Activated CD4-positive, CD25-positive, alpha-beta regulatory T cell treated with anti-CD3 and anti-CD28 coated beads, Interleukin-2, amount 50 U/mL, for 16 hours (primary cell): ENCODE results near the gene GP9.

Experiments
- DNase-seq: peaks from one replicate; pipeline ENCODE4 v3.0.0-alpha.2; 2020; ENCODE audit warnings: low read depth, low spot score

Gene GP9

GRCh38 chr3:129028866-129029265 lies 31.7 kb upstream of the GP9 start:
- no peak for DNase-seq

DNA sequence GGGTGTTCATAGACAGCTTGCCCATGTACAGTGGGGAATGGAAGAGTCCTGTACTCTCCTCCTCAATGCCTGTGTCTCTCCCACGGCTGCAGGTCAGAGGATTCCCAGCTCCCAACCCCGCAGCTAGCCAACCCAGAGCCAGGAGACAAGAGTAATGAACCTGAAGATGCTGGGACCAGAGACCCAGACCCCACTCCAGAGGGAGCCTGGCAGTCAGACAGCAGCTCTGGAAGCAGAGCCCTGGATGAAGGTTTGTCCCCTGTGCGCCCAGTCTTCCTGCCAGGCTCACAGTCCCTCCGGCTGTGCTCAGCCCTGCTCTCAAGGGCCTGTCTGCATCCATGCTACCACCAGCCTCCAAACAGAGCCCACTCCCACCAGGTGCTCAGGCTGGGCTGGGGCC lies 30.0 kb upstream of the GP9 start:
- DNase-seq, result no peak

DNA sequence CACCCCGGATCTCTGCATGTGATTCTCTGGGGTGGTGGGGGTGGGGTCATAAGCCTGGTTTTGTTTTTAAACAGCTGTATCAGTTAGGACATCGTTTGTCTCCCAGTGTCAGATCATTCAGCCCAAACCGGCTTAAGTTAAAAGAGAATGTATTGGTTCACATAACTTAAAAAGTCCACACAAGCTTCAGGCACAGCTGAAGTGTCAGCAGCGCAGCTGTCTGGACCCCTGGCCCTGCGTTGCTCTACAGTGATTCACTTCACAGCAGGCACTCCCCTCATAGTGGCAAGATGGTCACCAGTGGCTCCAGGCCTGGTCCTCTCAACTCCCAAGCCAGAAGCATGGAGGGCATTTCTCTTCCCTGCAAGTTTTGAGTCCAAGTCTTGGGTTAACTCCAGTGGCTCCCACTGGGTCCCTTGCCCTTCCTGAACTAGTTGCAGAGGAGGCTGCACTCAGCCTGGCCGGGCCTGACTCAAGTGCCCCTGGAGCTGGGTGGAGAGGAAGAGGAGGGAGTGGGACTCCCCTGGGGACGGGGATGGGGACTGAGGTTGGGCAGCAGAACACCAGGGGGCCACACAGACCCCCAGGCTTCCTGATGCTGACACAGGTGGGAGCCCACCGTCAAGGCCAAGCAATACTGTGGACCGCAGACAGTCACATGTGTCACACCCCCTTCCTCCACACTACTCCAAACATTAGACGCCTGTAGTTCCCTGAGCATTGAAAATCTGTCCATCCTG lies 28.9 kb upstream of the GP9 start:
- DNase-seq, result no peak

DNA sequence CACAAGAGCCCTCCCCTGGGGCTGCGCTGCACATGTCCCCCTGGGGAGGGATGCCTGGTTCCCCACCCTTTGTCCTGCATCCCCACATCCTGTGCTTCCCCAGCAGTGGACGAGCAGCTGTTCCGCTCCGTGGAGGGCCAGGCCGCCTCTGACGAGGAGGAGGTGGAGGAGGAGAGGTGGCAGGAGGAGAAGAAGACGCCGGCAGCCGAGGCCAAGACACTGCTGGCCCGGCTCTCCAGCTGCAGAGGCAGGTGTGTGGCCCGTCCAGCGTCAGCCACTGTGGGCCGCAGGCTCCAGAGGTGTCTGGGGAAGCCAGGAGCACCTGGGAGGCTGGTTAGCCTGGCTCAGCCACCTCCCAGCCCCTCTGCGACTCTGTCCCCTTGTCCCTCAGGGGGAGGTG lies 27.9 kb upstream of the GP9 start:
- no peak for DNase-seq

DNA sequence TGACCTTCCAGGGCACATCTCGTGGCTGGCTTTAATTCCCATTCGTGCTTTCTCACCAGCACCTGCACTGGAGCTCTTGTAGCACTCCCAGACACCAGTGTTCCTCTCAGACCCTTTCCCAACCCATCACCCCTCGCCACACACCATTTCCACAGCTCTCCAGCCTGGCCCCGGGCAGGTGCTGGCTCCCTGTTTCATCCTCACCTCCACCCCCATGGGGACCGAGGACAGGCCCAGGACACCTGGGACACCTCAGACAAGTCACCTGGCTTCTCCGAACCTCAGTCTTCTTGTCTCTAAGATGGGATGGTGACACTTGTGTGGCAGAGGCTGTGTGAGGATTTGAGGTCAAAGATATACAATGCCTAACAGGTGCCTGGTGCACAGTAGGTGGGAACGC lies 27.4 kb upstream of the GP9 start:
- no peak for DNase-seq

- DNase-seq, result no peak
Measured at GRCh38 chr3:129033633-129034321, 26.8 kb upstream of the GP9 start.

DNA sequence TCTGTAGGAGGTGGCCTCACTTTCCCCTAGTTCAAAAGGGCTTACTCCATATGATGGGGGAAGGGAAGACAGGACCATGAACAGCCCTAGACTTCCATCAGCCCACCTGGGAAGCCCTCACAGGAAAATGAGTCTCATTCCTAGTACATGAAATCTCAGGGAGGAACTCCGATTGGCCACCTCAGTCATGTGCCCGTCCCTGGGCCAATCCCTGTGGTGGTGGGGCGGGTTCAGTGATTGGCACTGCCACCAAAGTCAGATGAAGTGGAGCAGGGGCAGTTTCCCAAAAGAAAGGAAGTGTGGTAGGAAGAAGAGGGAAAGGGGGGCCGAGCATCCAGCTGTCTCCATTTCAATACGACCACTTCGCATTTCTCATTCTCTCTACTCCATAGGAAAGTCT lies 25.9 kb upstream of the GP9 start:
- no peak for DNase-seq

DNA sequence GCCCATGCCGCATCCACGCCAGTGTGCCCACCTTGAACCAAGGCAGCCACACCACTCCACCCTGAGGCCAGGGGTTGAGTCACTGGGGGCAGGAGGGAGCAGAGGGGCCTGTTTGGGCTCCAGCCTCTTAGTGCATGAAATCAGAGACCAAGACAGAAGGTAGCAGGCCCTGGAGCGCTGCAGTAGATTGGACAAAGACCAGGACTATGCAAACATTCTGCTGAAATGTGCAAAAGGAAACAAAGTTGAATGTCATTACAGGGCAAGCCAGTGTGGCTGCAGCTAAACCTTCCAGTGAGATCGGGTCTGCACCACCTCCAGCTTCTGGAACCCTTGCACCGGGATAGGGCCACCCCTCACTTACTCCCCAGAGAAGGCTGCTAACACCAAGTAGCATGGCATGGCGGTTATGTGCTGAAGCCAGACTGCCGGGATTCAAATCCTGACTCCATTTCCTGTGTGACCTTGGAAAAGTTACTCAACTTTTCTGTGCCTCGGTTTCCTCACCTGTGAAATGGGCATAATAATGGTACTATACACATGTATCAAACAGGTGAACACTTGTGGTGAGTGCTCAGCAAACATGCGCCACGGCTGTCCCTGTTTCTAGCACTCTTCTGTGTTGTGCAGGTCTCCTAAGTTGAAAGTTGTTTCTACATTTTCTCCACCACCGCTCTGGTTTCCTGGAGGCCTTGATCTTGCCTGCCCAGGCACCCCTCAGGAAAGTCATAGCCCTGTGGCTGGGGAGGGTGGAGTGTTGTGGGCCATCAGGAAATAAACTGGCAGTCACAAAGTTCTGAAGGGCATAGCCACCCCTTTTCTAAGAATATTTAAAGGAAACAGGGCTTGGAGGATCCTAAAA lies 25.0 kb upstream of the GP9 start:
- DNase-seq, result no peak

DNA sequence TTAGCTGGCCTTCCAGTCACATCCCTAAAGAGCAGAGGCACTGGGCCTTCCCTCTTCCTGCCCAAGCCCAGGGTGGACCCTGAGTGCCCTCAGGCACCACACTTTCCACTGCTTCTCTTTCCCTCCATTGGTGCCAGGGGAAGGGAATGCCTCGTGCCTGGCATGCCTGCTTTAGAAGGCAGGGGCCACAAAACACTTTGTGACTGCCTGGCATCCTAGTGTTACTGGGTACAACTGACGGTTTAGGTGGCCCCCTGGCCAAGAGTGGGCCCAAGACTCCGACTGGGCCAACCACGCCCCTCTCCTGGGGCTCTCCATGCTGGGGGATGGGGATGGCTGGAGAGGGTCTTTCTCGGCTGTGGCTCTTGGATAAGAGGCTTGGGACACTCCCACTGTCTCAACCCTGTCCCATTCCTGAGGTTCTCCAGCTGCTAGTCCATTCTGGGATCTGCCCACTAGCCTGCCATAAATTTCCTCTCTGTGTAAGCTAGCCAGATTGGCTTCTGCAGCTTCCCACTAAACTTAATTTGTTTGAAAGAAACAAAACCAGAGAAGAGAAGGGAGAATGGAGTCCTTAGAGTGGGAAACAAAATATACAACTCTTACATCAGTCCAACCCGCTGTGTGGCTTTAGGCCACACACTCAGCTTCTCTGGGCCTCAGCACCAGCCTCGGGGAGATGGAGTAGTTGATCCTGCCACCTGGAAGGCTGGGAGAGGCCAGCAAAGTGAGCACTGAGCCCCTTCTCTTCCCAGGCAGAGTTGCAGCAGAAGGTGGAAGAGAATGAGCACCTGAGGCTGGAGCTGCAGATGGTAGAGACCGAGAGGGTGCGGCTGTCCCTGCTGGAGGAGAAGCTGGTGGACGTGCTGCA lies 24.1 kb upstream of the GP9 start:
- no peak for DNase-seq

- no peak for DNase-seq
Measured at GRCh38 chr3:129037093-129037419, 23.5 kb upstream of the GP9 start.

- DNase-seq, result no peak
Measured at GRCh38 chr3:129038121-129038855, 22.3 kb upstream of the GP9 start.

DNA sequence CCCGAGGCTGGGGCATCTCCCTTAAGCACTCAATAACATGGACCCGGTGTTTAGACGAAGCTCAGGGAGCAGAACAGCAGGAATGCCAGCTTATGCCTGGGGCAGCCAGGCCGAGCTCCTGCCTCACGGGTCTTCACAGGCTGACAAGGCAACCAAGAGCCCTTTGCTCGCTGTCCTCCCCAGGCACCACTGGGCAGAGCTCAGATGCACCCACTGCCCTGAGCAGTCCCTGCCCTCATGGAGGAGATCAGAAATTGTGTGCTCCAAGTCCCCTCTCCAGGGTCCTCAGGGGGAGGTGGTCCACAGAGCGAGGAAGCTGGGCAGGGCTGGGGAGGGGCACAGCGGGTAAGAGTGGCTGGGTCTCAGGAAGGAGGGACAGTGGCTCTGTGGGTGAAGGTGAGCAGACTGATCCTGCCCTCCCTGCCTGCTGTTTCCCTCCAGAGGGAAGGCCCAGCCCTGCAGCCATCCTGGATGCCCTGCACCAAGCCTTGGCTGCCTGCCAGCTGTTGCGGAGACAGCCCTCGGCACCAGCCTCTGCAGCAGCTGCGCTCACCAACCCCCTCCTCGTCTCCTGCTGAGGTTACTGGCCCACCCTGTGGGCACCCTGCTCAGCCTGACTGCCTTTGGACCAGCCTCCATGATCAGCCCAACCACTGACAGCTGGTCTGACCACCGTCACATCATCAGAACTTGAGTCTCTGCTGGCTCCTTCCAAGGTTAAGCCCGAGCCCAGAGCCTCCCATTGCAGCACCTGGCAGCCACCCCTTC lies 21.1 kb upstream of the GP9 start:
- no peak for DNase-seq

GRCh38 chr3:129040039-129040336 lies 20.6 kb upstream of the GP9 start:
- no peak for DNase-seq

DNA sequence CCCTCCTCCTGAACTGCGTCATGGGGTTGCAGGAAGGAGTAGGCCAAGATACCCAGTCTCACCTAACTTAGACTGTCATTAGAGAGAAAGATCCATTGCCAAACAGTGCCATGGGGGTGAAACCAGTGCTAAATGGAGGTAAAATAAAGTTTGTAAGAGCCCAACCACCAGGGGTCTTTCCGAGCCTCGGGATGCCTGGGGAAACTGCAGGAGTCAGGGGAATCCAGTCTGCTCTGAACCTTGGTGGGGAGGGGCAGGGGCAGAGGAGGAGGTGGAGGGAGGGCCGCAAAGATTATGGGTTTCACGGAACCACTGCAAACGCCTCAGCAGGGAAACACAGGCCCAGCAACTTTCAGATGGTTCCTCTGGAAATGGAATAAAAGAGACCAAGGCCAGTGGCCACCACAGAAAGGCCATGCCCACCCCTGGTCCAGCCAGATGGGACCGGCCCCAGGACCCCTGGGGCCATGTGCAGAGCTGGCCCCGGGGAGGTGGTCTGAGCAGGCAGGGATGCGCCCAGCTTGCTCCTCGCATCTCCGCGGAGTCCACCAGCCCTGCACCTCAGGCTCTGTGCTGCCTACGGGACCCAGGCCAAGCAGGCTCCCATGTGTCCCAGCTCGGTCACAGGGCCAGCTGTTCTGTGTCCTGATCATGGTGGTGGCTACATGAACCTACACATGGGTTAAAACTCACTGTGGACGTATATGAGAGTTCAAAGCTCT lies 19.8 kb upstream of the GP9 start:
- no peak for DNase-seq

DNA sequence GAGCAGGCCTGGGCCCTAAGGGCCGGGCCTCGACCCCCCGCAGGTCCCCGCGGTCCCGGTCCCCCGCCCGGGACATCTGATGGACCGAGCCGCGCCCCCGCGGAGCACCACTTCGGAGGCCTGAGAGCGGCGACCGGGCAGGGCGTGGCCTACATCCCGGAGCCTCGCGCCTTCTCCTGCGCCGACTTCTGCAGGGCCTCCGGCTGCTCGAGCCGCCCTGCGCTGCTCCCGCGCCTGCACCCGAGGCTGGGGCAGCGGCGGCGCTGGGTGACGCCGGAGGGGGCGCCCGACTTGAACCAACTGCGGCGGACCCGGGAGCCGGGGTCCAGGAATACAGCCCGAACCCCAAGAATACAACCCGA lies 14.9 kb upstream of the GP9 start:
- no peak for DNase-seq

- no peak for DNase-seq
Measured at GRCh38 chr3:129046037-129046731, 14.4 kb upstream of the GP9 start.

GRCh38 chr3:129046732-129047552 lies 13.6 kb upstream of the GP9 start:
- no peak for DNase-seq

- DNase-seq, result no peak
Measured at GRCh38 chr3:129047553-129047839, 13.1 kb upstream of the GP9 start.
